ENCODE data around the gene UPF3A.

UPF3A gene

DNA sequence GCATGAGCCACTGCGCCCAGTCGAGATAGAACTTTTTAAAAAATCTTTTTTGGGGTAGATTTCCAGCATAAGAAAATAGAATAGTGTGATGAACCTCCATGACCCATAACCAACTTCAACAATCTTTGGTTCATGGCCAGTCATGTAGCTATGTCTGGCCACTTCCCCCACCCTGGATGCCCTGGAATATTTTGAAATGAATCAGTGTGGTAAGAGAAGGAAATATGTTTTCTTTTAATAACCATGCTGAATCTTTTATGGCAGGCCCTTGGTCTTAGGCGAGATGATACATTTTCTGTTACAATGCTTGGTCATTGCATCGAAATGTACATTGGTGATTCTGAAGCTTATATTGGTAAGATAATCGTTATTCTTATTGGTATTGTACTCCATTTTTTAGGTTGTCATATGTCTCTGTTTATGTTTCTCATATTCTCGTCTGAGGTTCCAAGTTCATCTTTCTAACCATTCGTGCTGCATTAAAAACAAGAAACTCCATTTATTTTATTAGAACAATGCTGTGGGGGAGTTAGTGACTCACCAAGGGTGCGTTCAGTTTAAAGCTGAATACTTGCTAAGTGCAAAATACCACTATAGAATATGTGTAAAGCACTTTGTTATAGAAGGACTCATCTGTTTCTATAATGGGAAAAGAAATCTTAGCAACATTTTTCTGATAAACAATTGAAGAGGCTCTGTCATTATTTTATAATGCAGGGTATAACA lies 16.4 kb upstream of the UPF3A start:
- DNase-seq: no peak

DNA sequence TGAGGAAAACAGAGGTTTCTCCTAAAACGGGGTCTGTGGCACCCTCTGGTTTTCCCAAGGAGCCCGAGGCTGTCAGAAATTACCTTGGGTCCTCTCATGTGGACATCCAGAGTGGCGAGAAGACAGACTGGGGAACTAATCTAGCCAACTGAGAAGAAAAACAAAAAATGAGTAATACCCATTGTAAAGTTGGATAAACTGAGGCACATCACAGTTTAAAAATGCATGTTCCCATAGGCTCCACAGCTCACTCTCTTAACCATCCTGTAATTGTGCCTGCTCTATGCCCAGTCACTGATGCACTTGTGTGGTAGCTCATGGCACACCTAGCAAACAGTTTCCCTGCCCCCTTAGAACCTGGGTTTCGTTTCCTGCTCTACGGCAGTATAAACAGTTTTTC lies 15.2 kb upstream of the UPF3A start:
- DNase-seq: no peak

GRCh38 chr13:114268344-114269280 lies 12.8 kb upstream of the UPF3A start:
- no peak for DNase-seq

GRCh38 chr13:114269281-114269770 lies 12.1 kb upstream of the UPF3A start:
- DNase-seq: no peak

GRCh38 chr13:114272977-114273376 lies 8.4 kb upstream of the UPF3A start:
- no peak for DNase-seq

DNA sequence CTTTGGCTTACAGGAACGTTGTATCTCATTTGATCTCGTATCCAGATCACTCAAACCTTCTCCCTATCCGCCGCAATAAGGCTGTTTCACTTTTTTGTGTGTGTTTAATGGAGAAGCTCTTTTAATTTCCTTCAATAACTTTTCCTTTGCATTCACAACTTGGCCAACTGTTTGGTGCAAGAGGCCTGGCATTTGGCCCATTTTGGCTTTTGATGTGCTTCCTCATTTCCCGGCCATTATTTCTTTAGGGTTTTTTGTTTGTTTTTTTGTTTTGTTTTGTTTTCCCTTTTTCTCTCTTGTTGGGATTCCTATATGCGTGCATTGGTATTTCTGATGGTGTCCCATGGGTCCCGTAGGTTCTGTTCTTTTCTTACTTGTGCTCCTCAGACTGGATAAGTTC lies 6.1 kb upstream of the UPF3A start:
- no peak for DNase-seq

GRCh38 chr13:114279146-114279545 lies 2.3 kb upstream of the UPF3A start:
- no peak for DNase-seq

GRCh38 chr13:114279758-114280355 lies 1.5 kb upstream of the UPF3A start:
- peak; percentile 2 for DNase-seq

DNA sequence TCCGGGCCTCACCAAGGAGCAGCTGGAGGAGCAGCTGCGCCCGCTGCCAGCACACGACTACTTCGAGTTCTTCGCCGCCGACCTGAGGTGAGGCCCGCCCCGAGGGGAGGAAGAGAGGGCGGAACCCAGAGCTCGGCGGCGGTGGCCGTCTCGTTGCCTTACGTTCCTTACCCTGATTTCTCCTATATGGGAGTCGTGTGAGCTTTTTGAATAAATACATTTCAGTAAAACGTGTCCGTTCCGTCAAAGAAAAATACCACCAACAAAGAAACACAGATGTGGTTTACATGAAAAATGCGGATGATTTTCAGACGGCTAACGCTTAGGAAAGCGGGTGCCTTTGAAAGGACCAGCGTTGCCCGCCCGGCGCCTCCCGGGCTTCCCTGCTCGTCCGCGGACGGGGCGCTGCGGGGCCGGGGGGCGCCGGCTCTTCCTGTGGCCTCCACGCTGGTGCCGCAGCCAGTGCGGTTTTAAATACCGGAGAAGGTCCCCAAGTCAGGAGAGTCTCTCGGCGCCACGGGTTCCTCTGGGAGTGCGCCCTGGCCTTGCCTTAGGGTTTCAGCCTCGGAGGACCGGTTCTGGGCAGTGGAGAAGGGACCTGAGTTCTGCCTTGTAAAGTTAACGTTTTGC lies 755 bp downstream of the UPF3A start:
- DNase-seq: peak; percentile 74

DNA sequence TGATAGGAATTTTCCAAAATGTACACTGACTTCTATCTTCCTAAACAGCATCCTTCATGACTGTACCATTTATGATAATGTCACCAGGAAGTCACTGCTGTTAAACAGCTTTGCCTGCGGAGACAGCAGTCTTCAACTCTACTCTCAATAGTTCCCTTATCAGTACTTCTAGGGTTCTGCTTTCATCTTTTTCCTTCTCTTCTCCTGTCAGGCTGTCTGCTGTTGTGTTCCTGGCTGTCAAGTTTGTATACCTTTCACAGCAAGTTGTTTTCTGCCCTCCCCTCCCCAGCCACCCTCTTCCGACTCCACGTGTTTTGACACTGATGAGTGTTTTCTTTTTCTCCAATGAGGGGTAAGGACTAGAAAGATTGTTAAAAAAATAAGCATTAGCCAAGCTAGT lies 2.2 kb downstream of the UPF3A start:
- no peak for DNase-seq

- no peak for DNase-seq
These were observed 3.3 kb downstream of the UPF3A start for GRCh38 chr13:114284680-114285079.

DNA sequence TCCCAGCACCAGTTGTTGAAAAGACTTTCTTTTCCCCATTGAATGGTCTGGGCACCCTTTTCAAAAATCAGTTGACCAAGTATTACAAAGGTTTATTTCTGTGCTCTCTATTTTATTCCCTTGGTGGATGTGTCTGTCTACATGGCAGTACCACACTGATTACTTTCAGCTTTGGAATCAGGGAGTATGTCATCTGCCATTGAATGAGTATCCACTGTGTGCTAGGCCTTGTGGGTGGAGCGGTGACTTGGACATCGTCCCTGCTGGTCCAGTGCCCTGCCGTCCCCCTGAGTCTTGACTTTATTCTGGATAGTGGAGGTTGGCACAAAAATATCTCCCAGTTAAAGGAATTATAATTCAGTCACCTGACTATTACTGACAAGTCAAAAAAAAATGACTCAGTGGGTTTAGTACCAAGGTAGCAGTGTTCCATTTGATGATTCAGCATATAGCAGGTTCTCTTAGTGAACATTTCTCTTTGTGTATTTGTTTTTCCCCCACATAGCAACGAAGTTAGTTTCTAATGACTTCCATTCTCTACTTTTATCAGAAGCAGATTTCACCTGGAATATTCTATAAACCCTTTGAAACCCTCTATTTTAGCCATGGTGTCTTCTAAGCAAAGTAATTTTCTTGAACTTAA lies 3.9 kb downstream of the UPF3A start:
- no peak for DNase-seq

- DNase-seq: no peak
These were observed 5.4 kb downstream of the UPF3A start for GRCh38 chr13:114286808-114287207.

GRCh38 chr13:114288157-114288591 lies 6.8 kb downstream of the UPF3A start:
- DNase-seq: no peak

DNA sequence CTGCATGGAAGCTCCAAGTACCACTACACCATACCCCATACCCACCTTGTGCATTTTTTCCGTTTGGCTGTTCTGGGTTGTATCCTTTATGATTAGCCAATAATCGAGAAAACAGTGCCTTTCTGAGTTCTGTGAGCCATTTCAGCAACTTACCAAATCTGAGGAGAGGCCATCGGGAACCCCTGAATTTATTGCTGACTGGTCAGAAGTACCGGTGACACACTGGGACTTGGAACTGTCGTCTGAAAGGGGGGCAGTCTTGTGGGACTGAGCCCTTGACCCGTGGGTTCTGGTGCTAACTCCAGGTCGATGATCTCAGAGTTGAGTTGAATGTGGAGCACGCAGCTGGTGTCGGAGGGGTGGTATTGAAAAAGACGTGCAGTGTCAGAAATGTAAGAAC lies 15.0 kb downstream of the UPF3A start:
- no peak for DNase-seq

DNA sequence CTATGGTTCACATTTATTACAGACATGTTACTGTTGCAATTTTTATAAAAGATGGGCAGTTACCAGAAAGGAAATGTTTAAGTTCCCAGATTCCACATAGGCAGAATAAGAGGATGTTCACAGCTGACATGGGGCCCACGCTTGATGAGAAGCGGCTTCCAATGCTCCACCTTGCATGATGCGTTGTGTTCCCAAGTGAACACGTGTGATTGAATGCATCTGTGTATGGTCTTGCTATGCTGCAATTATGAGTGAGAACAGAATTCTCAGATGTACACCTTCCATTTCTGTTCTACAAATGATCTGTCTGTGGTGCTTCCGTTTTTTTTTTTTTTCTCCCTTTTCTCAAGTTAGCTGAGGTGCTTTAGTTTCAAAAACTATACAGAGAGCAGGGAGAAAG lies 15.5 kb downstream of the UPF3A start:
- no peak for DNase-seq

DNA sequence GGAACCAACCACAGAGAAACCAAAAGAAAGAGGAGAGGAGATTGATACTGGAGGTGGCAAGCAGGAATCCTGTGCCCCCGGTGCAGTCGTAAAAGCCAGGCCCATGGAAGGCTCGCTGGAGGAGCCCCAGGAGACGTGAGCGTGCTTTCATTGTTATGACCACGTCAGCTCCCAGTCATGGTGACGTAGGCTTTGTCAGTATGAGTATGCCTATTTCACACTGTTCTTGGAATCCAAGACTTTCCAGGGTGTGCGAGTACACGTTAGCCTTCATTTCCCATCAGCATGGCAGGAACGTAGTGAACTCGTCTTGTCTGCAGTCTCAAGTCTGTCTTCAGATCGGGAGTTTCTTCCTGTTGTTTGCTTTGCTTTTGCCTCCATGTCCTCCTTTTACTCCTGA lies 17.5 kb downstream of the UPF3A start:
- DNase-seq: no peak

GRCh38 chr13:114299604-114300305 lies 18.4 kb downstream of the UPF3A start:
- DNase-seq: no peak

DNA sequence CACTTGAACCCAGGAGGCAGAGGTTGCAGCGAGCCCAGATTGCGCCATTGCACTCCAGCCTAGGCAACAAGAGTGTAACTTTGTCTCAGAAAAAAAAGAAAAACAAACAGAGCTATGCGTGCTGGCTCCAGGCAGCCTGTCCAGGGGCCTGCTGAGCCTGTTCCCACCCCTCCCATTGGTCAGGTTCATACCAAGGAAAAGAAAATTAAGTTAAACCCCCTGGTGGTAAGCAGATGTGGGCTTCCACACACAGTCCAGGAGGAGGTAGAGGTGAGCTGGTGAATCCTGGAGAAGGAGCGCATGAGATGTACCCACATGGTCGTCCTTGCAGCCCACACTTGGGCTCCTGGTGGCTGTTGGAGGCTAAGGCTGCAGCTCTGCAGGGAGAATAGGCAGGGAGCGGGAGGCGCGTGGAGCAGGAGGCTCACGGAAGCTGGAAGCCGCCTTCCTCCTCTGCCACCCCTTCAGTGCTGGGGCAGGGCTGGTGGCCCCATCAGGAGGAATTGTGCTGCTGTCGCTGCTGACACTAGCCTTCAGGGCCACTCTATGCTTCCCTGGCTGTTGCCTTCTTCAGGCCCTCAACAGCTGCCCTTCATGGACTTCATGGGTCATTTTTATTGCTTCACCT lies 22.4 kb downstream of the UPF3A start:
- DNase-seq: no peak

GRCh38 chr13:114304346-114305034 lies 23.1 kb downstream of the UPF3A start:
- DNase-seq: no peak

DNA sequence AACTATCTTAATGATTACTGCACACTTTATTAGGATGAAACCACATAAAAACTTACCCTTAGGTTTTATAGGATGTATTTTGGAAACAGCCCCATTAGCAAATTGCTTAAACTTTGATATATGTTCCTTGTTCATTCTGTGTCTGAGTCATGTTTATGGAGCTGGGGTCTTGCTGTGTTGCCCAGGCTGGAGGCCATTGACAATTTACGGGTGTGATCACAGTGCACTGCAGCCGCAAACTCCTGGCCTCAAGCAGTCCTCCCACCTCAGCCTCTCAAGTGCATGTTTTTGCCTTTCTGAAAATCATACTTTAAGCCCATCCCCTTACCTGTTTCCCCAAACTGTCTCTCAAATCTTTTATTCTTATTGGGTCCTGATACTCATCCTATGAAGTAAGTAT lies 27.7 kb downstream of the UPF3A start:
- no peak for DNase-seq

Data from NCI-H146 (cell line).